Measurements from ENCODE around the gene ABCF3. TPM values are rescaled to one million over a fixed set of nuclear protein-coding genes. Genes with fewer than 3 reads are reported as not detected.

Gene ABCF3
- total RNA-seq, 4 donors from 2014 or later: 51.6 to 96.9 (median 64.0) TPM

- no peaks in the 10 kb centered on the region for H3K27me3 ChIP-seq
- H3K27ac ChIP-seq: no peak overlapping the region
- 92 to 93% methylated on average over 10 of the region's 10 CpGs for WGBS, 2 donors
- peaks cover 0 to 13% (median 0%) of the 10 kb centered on the region in 4 donors for H3K4me1 ChIP-seq
- no peaks in the 10 kb centered on the region for H3K9me3 ChIP-seq
- H3K36me3 ChIP-seq: peaks cover 4 to 94% (median 39%) of the 10 kb centered on the region in 3 donors
- DNase-seq (ENCODE audit: low spot score in 2 of 2): no peak
- no peak overlapping the region for H3K4me3 ChIP-seq
- no peak for TF ChIP-seq EP300 (IDR thresholded peaks at IDR 0.05)
- no peak for TF ChIP-seq POLR2A (IDR thresholded peaks at IDR 0.05)
- TF ChIP-seq, protein P1, sequence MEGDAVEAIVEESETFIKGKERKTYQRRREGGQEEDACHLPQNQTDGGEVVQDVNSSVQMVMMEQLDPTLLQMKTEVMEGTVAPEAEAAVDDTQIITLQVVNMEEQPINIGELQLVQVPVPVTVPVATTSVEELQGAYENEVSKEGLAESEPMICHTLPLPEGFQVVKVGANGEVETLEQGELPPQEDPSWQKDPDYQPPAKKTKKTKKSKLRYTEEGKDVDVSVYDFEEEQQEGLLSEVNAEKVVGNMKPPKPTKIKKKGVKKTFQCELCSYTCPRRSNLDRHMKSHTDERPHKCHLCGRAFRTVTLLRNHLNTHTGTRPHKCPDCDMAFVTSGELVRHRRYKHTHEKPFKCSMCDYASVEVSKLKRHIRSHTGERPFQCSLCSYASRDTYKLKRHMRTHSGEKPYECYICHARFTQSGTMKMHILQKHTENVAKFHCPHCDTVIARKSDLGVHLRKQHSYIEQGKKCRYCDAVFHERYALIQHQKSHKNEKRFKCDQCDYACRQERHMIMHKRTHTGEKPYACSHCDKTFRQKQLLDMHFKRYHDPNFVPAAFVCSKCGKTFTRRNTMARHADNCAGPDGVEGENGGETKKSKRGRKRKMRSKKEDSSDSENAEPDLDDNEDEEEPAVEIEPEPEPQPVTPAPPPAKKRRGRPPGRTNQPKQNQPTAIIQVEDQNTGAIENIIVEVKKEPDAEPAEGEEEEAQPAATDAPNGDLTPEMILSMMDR (IDR thresholded peaks at IDR 0.05): no peak
Observed at GRCh38 chr3:184192889-184193288, 6.9 kb downstream of the ABCF3 start.

DNA sequence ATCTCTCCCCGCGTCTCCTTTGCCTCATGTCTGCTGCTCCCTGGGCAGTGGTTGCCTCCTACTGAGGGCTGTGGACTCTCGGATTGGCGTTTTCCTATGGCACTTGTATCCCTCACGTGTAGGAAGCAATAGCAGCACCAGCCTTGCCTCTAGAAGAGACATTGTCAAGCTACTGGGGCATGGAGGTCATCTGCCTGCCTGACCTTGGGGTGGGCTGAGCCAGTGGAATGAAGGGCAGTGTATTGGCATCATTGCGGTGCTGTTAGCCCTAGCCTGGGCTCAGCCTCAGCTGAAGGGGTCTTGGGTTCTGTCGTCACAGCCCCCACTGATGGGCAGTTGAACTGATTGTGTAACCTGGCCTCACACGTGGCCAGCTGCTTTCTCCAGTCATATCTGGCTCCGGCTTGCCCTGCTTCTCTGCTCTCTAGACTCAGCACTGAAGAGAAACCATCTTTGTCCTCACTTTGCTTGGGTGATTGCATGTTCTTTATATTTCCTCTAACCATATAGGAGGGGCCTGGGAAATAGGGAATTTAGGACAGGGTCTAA is 8.1 kb downstream of the ABCF3 start:
- Histone ChIP-seq H3K36me3 (peaks cover 4 to 83% (median 39%) of the 10 kb centered on the region in 3 donors), H3K27ac (no peak overlapping the region), H3K27me3 (no peaks in the 10 kb centered on the region), H3K9me3 (no peaks in the 10 kb centered on the region), H3K4me1 (peaks cover 0 to 2% (median 0%) of the 10 kb centered on the region in 4 donors), H3K4me3 (no peak overlapping the region)
- no peak for DNase-seq (ENCODE audit: low spot score in 2 of 2)
- WGBS, 2 donors: 85 to 86% methylated on average over 9 of the region's 9 CpGs
- TF ChIP-seq, protein P1 (IDR thresholded peaks at IDR 0.05): no peak
- TF ChIP-seq EP300 (IDR thresholded peaks at IDR 0.05): no peak
- no peak for TF ChIP-seq POLR2A (IDR thresholded peaks at IDR 0.05)

DNA sequence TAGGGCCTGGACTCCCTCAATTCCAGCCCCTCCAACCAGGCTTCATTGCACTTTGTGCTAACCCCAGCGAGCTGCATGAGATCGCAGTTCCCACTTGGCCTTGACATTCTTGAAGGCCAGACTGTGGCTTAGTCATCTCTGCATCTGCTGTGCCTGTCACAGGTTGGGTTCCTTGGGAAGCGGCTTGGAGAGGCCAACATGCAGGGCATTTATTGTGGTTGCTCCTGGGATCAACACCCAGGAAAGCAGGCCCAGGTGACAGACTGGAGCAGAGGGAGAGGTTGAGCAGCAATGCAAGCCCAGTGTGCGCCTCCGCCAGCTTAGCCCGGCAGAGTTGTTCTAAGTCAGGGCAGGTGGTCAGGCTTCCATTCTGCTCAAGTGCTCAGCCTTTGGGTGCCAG is 10.5 kb downstream of the ABCF3 start:
- TF ChIP-seq EP300 (IDR thresholded peaks at IDR 0.05) (no peak), POLR2A (IDR thresholded peaks at IDR 0.05) (no peak)
- TF ChIP-seq, protein P1 (IDR thresholded peaks at IDR 0.05): no peak
- H3K36me3 ChIP-seq: peaks cover 2 to 58% (median 27%) of the 10 kb centered on the region in 3 donors
- H3K4me1 ChIP-seq: no peaks in the 10 kb centered on the region
- DNase-seq (ENCODE audit: low spot score in 2 of 2): no peak
- no peaks in the 10 kb centered on the region for H3K9me3 ChIP-seq
- H3K27ac ChIP-seq: no peak overlapping the region
- 86 to 90% methylated on average over 6 of the region's 6 CpGs for WGBS, 2 donors
- H3K27me3 ChIP-seq: no peaks in the 10 kb centered on the region
- H3K4me3 ChIP-seq: no peak overlapping the region

- no peaks in the 10 kb centered on the region for H3K9me3 ChIP-seq
- WGBS, 2 donors: 79 to 85% methylated on average over 9 of the region's 9 CpGs
- no peaks in the 10 kb centered on the region for H3K4me1 ChIP-seq
- no peaks in the 10 kb centered on the region for H3K27me3 ChIP-seq
- TF ChIP-seq POLR2A (IDR thresholded peaks at IDR 0.05): no peak
- TF ChIP-seq EP300 (IDR thresholded peaks at IDR 0.05): no peak
- TF ChIP-seq, protein P1 (IDR thresholded peaks at IDR 0.05): no peak
- no peak overlapping the region for H3K4me3 ChIP-seq
- peaks cover under 1 to 38% (median 8%) of the 10 kb centered on the region in 3 donors for H3K36me3 ChIP-seq
- H3K27ac ChIP-seq: no peak overlapping the region
- no peak for DNase-seq (ENCODE audit: low spot score in 2 of 2)
Observed at GRCh38 chr3:184198509-184198908, 12.5 kb downstream of the ABCF3 start.

GRCh38 chr3:184200825-184201224 is 14.8 kb downstream of the ABCF3 start:
- TF ChIP-seq, protein P1 (IDR thresholded peaks at IDR 0.05): no peak
- TF ChIP-seq EP300 (IDR thresholded peaks at IDR 0.05): no peak
- no peak for TF ChIP-seq POLR2A (IDR thresholded peaks at IDR 0.05)
- peaks cover 0 to 15% (median 0%) of the 10 kb centered on the region in 3 donors for H3K36me3 ChIP-seq
- H3K27me3 ChIP-seq: peaks cover 0 to 2% of the 10 kb centered on the region in 2 donors
- H3K4me3 ChIP-seq: no peak overlapping the region
- H3K9me3 ChIP-seq: no peaks in the 10 kb centered on the region
- no peak overlapping the region for H3K27ac ChIP-seq
- DNase-seq (ENCODE audit: low spot score in 2 of 2): no peak
- no peaks in the 10 kb centered on the region for H3K4me1 ChIP-seq
